ENCODE measurements around the gene ADCY1.
"Not testable (repeated sequence)": the region's sequence is repeated elsewhere in the genome, so short reads cannot be mapped to it uniquely, and the experiment has no call there.

The ADCY1 gene

DNA sequence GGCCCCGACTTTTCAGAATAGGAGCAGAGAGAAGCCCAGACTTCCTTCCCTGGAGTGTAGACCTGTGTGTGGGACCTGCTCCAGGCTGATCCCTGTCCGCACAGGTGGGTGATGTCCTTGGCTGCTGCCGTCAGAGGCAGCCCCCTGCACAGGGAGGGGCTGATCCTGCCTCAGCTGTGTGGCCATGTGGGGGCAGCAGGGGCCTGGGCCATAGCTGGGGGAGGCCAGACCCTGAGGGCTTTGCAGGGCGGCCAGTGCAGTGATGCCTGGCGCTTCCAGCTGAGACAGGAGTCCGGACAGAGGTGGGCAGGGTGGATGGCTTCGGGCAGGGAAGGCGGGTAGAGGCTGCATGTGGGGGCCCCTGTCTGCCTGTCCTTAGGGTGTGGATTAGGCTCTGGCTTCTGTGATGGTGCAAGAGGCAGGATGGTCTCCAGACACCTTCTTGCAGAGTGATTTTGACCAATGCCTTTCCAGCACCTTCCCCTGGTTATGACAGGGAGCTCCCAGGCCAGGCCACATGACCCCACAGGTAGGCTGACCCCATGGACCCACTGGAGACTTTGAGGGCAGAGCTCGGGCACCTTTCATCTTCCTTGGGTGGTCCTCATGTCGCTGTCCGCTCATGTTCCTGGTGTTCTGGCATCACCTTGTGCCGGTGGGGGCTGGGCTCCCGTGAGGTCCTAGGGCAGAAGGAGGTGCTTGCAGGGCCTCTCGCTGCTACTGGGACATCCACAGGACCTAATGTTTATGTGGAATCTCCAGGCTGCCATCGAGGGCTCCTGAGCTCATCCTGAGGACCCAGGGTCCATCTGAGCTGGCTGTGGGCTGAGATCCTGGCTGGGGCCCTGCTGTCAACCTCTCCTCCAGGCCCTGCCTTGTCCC is 141.5 kb downstream of the ADCY1 start:
- DNase-seq = no peak

GRCh38 chr7:45716380-45717203 is 142.4 kb downstream of the ADCY1 start:
- DNase-seq = no peak

GRCh38 chr7:45717537-45718235 is 143.5 kb downstream of the ADCY1 start:
- no peak for DNase-seq

DNA sequence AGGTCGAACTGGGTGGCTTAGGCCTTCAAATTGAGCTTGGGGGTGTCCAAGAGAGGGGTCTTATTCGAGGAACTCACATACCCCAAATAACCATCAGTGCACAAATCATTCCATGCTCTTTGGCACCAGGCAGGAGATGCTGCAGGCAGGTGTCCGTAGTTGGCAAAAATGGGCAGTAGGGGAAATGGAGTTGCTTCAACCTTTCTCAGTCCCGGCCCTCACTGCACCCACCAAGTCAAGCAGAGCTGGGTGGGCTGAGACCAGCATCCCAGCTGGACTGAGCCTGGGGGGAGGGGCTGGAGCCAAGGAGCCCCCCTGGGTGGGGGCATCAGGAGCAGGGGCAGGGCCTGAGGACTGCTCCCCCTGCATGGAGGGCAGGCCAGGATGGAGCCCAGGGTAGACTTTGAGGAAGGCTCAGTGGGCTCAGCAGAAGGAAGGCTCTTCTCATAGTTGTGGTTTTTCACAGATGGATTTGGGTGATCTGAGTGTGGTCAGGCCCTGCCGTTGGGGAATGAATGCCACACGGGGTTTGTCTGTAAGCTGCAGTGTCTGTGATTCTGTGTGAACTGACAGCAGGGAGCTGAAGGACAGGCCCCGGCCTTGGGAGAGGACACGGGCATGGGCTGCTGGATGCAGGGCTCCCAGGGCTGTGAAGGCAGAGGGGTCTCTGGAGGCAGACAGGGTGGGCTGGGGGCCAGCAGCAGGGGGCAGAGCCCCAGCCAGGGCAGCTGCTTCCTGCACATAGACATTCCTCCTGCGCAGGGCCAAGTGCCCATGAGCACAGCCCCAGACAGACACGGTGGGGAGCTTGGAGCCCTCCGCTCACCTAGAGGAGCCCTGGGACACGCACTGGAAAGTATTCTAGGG is 144.5 kb downstream of the ADCY1 start:
- DNase-seq = no peak

DNA sequence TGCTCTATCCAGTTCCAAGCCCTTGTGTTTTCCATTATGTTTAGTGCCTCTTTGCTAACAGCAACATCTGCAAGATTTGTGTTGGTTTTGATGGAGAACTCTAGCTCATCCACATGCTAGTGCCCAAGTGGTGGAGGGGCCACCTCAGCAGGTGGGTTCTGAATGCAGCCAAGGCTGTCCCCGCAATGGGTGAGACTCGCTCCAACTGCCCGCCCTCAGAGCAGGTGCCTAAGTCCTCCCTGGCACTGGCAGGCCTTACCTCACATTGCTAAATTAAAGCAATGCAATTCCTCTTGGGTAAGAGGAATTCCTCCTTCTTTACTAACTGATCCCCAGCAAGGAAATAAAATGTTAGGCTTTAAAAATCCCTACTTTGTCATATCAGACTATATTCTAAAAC is 146.8 kb downstream of the ADCY1 start:
- DNase-seq = no peak

- no peak for DNase-seq
These were observed 147.8 kb downstream of the ADCY1 start for GRCh38 chr7:45721686-45722598.

GRCh38 chr7:45725231-45725630 is 151.1 kb downstream of the ADCY1 start:
- not testable (repeated sequence) for DNase-seq

DNA sequence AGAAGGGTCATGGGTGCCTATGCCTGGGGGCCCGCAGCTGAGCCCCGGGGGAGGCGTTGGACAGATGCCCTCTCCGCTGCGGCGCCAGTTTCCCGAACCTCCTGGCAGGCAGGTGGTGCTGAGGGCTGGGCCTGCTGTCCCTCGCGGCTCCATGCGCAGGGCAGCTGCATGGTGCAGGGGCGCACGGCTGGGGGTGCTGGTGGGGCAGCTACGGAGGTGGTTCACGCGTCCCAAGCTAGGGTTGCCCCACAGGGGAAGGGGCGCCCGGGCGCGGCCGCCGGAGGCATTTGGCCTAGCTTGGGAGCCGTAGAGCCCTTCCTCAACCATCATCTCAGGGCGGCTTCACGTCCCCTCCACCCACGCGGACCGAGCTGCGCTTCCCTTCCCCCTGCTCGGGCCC is 152.7 kb downstream of the ADCY1 start:
- DNase-seq = no peak

DNA sequence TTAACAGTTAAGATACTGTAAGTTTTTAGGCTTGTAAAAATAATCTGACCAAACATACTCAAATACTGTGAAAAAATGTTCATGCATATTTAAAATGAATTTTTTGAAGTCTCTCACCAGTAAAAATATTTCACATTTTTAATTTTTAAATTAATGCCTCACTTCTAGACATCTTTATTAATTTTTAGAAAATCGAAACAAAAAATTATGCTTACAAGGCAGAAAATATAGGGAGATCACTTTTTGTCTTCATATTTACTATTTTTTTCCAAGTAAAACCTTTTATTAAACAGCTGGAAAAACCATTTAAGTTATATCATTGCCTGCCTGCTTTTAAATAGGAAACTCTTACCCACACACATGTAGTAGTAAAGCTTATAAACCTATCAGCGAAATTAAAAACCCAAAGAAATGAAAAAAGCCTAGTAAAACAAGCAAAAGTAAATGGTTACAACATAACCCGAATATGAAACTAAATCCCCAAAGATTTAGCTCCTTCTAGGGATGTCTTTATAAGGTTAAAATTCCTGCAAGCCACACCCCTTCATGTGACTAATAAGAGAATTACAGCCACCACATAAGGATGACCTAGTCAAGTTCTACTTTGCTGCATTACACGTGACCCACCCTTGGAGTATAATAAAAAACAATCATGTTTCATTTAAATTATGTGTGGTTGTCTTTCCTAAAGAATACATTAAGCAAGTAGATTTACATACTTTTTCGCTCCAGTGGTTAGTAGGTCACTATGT is 157.7 kb downstream of the ADCY1 start:
- peak; percentile 70 for DNase-seq

- DNase-seq = not testable (repeated sequence)
These were observed 164.8 kb downstream of the ADCY1 start for GRCh38 chr7:45738920-45739319.

DNA sequence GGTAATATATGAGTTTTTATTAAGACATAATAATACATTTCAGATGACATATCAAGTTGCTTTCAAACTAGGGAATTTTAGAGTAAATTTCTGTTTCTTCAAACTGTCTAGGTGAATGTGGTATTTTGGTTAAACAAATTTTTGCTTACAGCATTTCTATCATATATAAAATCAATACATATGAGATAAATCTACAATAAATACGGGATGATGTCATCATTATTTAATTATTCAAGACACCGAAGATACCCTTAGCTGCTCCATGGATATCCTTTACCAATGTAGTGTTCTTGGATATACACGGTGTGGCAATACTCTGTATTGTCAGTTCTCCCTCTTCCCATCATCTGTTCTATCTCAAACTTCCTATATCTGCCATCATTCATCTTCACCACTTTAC is 166.4 kb downstream of the ADCY1 start:
- not testable (repeated sequence) for DNase-seq

- not testable (repeated sequence) for DNase-seq
These were observed 174.8 kb downstream of the ADCY1 start for GRCh38 chr7:45748976-45749375.

GRCh38 chr7:45751352-45751751 is 177.2 kb downstream of the ADCY1 start:
- DNase-seq = not testable (repeated sequence)

- DNase-seq = not testable (repeated sequence)
These were observed 182.2 kb downstream of the ADCY1 start for GRCh38 chr7:45756333-45756732.

GRCh38 chr7:45756757-45757156 is 182.6 kb downstream of the ADCY1 start:
- not testable (repeated sequence) for DNase-seq

- DNase-seq = not testable (repeated sequence)
These were observed 185.3 kb downstream of the ADCY1 start for GRCh38 chr7:45759464-45759863.

DNA sequence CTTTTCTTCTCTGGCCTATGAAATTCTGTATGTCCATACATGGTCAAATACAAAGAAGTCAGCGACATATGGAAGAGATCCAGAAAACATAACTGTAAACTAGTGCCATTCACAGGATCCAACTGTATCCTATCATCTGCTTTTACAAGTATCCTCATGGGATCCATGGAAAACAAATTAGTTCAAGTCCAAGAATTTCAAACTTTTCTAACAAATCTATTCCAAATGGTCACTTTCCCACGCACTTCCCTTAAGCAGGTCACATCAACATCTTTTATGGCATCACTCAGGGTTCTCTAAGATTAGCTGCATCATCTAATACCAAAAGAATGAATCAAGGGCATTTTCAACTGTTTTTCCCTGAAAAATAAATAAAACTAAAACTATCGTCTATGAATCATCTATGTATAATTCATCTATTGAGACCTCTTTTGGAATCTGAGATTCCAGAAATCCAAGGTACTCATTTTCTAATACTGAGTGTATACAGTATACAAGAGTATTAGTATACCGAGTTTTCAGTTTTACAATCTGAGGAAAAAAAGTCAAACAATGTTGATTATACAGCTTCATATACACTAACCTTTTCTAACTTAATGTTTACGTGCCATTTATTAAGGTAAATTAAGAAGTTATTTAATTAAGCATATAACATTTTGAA is 187.5 kb downstream of the ADCY1 start:
- peak; percentile 42 for DNase-seq

DNA sequence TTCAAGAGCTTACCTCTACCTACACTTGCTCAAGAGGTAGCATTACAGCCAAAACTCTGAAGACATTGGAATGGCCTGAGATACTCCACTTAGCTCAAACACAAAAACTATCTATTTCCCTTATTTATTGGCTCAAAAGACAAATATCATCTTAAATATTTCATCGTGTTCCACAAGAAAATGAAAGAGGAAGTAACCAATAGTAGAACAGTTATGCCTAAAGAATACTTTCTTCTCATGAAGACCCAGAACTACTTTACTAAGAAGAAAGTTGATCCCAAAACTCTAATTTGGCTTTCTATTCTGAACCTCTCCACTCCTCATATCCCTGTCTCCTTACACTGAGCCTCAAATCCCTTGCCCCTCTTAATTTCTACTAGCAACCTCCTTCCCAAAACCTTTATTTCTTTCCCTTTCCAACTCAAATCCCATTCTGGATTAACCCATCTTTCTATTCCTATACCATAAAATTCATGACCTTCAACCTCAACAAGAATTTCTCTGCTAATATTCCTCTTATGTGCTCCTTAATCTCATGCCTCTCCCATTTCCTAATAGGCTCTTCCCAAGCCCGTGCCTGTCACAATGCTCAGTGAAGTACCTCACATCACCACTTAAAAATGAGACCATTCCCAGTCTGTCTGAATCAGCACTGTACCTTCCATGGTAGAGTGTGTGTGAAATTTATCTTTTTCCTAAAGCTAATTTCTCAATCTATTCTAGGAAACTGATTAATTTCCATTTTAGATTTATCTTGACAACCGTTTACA is 188.2 kb downstream of the ADCY1 start:
- DNase-seq = not testable (repeated sequence)

Data from NCI-H226 (cell line).